HL-60 (cell line): Measurements from ENCODE around the gene ITCH.

Experiments
- DNase-seq, 2 experiments: peaks; one replicate each; pipeline ENCODE4 v3.0.0-alpha.2; 2010 to 2020; ENCODE audit warnings: low read depth in 1 of 2, low spot score in 1 of 2
- H3K27ac ChIP-seq: fragments of 250-450 bp; sonication (Bioruptor Pico); replicated peaks from 2 replicates; pipeline ENCODE4 v1.5.1; 2020; ENCODE audit warnings: mild to moderate bottlenecking, moderate library complexity
- H3K27me3 ChIP-seq: fragments of 250-450 bp; sonication (Bioruptor Pico); 2 replicates; pipeline ENCODE4 v1.5.1; 2021; ENCODE audit warnings: mild to moderate bottlenecking, moderate library complexity; ENCODE audit not compliant: insufficient read depth, poor library complexity, severe bottlenecking
- H3K4me3 ChIP-seq: replicated peaks from 2 replicates; pipeline ENCODE4 v1.5.1; 2011; ENCODE audit warnings: mild to moderate bottlenecking, control low read depth, low read length; ENCODE audit not compliant: insufficient read depth
- GABPA ChIP-seq: IDR thresholded peaks from 2 replicates; pipeline ENCODE4 v1.6.1; 2012; ENCODE audit warnings: low read depth
- POLR2AphosphoS5 ChIP-seq: IDR thresholded peaks from 2 replicates; pipeline ENCODE4 v1.6.1; 2012; ENCODE audit warnings: low read depth
- SPI1 ChIP-seq: IDR thresholded peaks from 2 replicates; pipeline ENCODE4 v1.6.1; 2012; ENCODE audit warnings: low read depth, mild to moderate bottlenecking, borderline replicate concordance
- TF ChIP-seq, protein P1 (sequence below): IDR thresholded peaks from one replicate; pipeline ENCODE4 v1.5.1; 2011; ENCODE audit warnings: low read length, control low read depth, inconsistent platforms; ENCODE audit not compliant: insufficient read depth
- TF ChIP-seq, protein P2 (sequence below): IDR thresholded peaks from 2 replicates; pipeline ENCODE4 v1.6.1; 2012; ENCODE audit warnings: low read depth; ENCODE audit not compliant: insufficient replicate concordance

Gene ITCH

DNA sequence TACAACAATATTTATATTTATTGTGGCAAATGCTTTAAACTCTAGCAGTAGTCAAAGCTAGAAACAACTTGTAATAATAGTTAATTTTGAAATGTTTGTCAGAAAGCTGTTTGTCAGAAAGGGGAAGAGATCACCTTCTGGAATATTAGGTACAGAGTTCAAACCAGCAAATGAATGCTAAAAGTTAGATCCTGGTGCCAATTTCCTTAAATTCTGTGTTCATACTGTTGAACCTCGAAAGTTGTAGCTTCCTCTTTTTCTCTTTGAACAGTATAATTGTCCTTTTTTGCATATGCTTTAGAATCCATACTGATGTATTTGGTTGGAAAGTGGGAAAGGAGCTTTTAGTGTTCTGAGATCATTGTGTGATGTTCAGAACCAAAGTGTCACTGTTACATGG lies 22.4 kb downstream of the ITCH start:
- no peak overlapping the region for H3K4me3 ChIP-seq
- H3K27me3 ChIP-seq: no peaks in the 10 kb centered on the region
- TF ChIP-seq GABPA (no peak), SPI1 (peak; percentile 72; the same call in 1 of the 2 replicates)
- peak overlapping the region; percentile 29; the same call in 1 of the 2 replicates for H3K27ac ChIP-seq
- peak in 1 of 2 experiments; percentile 7 for DNase-seq

DNA sequence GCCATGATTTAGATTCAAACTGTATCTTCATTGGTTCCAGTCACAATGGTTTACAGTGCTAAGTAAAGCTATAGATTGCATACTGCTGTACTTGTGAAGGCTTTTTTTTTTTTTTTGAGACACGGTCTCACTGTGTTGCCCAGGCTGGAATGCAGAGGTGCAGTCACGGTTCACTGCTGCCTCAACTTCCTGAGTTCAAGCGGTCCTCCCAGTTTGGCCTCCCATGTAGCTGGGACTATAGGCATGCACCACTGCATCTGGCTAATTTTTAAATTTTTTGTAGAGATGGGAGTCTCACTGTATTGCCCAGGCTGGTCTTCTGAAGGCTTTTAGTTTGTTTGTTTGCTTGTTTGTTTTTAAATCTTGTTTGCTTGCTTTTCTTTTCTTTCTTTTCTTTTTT lies 24.9 kb downstream of the ITCH start:
- H3K27me3 ChIP-seq: no peaks in the 10 kb centered on the region
- TF ChIP-seq SPI1 (no peak), POLR2AphosphoS5 (no peak), GABPA (no peak)
- H3K27ac ChIP-seq: no peak overlapping the region
- H3K4me3 ChIP-seq: no peak overlapping the region
- DNase-seq: no peak

DNA sequence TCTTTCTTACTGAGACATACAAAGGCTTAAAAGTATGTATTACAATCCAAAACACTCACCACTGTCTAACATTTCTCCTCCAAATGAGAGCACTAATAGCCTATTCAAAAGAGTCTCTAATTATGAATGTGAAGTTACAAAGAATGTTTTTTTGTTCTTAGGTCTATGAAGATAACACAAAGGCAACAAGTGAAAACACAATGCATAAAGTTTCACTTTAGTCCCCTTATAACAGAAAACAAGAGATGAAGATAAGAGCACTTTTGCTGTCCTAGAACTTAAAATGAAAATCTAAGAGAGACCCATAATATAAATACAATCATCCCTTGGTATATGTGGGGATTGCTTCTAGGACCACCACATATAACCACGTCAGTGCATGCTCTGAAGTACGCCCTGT lies 25.6 kb downstream of the ITCH start:
- no peak overlapping the region for H3K4me3 ChIP-seq
- H3K27ac ChIP-seq: no peak overlapping the region
- TF ChIP-seq, protein P1, sequence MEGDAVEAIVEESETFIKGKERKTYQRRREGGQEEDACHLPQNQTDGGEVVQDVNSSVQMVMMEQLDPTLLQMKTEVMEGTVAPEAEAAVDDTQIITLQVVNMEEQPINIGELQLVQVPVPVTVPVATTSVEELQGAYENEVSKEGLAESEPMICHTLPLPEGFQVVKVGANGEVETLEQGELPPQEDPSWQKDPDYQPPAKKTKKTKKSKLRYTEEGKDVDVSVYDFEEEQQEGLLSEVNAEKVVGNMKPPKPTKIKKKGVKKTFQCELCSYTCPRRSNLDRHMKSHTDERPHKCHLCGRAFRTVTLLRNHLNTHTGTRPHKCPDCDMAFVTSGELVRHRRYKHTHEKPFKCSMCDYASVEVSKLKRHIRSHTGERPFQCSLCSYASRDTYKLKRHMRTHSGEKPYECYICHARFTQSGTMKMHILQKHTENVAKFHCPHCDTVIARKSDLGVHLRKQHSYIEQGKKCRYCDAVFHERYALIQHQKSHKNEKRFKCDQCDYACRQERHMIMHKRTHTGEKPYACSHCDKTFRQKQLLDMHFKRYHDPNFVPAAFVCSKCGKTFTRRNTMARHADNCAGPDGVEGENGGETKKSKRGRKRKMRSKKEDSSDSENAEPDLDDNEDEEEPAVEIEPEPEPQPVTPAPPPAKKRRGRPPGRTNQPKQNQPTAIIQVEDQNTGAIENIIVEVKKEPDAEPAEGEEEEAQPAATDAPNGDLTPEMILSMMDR: no peak
- TF ChIP-seq GABPA (no peak), SPI1 (no peak), POLR2AphosphoS5 (no peak)
- TF ChIP-seq, protein P2, sequence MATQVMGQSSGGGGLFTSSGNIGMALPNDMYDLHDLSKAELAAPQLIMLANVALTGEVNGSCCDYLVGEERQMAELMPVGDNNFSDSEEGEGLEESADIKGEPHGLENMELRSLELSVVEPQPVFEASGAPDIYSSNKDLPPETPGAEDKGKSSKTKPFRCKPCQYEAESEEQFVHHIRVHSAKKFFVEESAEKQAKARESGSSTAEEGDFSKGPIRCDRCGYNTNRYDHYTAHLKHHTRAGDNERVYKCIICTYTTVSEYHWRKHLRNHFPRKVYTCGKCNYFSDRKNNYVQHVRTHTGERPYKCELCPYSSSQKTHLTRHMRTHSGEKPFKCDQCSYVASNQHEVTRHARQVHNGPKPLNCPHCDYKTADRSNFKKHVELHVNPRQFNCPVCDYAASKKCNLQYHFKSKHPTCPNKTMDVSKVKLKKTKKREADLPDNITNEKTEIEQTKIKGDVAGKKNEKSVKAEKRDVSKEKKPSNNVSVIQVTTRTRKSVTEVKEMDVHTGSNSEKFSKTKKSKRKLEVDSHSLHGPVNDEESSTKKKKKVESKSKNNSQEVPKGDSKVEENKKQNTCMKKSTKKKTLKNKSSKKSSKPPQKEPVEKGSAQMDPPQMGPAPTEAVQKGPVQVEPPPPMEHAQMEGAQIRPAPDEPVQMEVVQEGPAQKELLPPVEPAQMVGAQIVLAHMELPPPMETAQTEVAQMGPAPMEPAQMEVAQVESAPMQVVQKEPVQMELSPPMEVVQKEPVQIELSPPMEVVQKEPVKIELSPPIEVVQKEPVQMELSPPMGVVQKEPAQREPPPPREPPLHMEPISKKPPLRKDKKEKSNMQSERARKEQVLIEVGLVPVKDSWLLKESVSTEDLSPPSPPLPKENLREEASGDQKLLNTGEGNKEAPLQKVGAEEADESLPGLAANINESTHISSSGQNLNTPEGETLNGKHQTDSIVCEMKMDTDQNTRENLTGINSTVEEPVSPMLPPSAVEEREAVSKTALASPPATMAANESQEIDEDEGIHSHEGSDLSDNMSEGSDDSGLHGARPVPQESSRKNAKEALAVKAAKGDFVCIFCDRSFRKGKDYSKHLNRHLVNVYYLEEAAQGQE: no peak
- no peaks in the 10 kb centered on the region for H3K27me3 ChIP-seq
- DNase-seq: no peak

DNA sequence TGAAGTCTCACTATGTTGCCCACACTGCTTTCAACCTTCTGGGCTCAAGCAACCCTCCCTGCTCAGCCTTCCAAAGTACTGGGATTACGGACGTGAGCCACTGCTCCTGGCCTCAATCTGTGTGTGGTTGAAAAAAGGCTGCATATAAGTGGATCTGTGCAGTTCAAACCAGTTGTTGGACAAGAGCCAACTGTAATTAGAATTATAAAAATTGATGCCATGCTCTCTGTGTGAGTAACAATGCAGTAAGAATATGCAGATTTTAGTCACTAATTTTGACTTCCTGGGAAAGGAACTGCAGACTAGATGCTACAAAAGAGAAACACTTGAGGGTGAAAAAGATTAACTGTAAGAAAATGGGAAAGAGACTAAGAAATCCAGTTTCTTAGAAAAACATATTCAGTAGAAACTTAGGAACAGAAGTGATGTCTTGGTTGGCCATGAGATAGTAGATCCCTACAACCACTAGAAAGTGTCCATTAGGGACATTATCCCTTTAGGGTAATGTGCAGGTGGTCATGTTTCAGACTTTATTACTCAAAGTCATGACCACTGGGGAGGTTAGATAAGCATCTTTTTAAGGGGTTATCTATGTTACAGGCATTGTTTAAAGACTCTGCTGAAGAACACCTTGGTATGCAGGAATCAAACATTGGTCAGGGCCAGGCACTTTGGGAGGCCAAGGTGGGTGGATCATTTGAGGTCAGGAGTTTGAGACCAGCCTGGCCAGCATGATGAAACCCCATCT lies 26.3 kb downstream of the ITCH start:
- TF ChIP-seq, protein P2: no peak
- Histone ChIP-seq H3K4me3 (no peak overlapping the region), H3K27me3 (no peaks in the 10 kb centered on the region), H3K27ac (no peak overlapping the region)
- DNase-seq: no peak

DNA sequence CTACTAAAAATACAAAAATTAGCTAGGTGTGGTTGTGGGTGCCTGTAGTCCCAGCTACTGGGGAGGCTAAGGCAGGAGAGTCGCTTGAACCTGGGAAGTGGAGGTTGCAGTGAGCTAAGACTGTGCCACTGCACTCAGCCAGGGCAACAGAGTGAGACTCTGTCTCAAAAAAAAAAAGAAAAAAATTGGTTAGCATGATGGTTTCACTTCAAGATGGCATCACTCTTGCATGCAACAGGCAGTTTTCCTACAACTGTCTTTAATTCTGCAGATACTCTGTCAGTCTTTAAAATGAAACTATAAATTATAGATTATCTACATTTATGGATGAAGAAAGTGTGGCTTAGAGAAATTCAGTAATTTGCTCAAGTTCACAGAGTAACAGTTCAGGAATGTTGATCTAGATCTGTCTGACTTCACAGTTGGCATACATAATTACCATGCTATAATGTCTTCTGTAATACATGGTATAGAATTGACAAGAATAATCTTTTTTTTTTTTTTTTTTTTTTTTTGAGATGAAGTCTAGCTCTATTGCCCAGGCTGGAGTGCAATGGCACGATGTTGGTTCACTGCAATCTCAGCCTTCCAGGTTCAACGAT lies 27.0 kb downstream of the ITCH start:
- Histone ChIP-seq H3K27ac (no peak overlapping the region), H3K27me3 (no peaks in the 10 kb centered on the region), H3K4me3 (no peak overlapping the region)
- no peak for TF ChIP-seq POLR2AphosphoS5
- TF ChIP-seq, protein P1: no peak
- no peak for DNase-seq
